Right lobe of liver (tissue), 6 donors: Measurements from ENCODE around the gene CCSER1. TPM values are rescaled to one million over a fixed set of nuclear protein-coding genes. Genes with fewer than 3 reads are reported as not detected.
"Not testable (repeated sequence)": the region's sequence is repeated elsewhere in the genome, so short reads cannot be mapped to it uniquely, and the experiment has no call there.

ENCODE experiments used
- ATAC-seq, 4 donors: fragments of 200-7000 bp; cut with Tn5 transposase; one replicate each; pipeline ENCODE4 v1.9.1; 2020; ENCODE audit warnings: mild to moderate bottlenecking in 4 of 4, moderate library complexity in 4 of 4
- DNase-seq, 3 donors: peaks; one replicate each; pipeline ENCODE4 v3.0.0-alpha.2; 2020
- H3K27ac ChIP-seq, 3 donors: fragments of 200-600 bp; one replicate each; pipeline ENCODE4 v1.8.0; 2022
- H3K27me3 ChIP-seq, 2 donors: fragments of 200-600 bp; one replicate each; pipeline ENCODE4 v1.8.0; 2022
- H3K36me3 ChIP-seq, 4 donors: fragments of 200-600 bp; sonication (generic) in 1 of 4; one replicate each; pipeline versions ENCODE4 v1.5.1 to v1.8.0; 2017 to 2022; ENCODE audit warnings: control low read depth in 1 of 4
- H3K4me1 ChIP-seq, 4 donors: fragments of 200-600 bp; sonication (generic) in 1 of 4; one replicate each; pipeline versions ENCODE4 v1.5.1 to v1.8.0; 2017 to 2022; ENCODE audit warnings: control low read depth in 1 of 4
- H3K4me3 ChIP-seq, 3 donors: fragments of 200-600 bp; one replicate each; pipeline ENCODE4 v1.8.0; 2022
- H3K9me3 ChIP-seq, 4 donors: fragments of 200-600 bp; sonication (generic) in 1 of 4; one replicate each; pipeline versions ENCODE4 v1.5.1 to v1.8.0; 2017 to 2022; ENCODE audit warnings: control low read depth in 1 of 4
- POLR2A ChIP-seq: fragments of 450-650 bp; IDR thresholded peaks from one replicate; pipeline ENCODE4 v1.6.1; 2017; ENCODE audit warnings: antibody characterized with exemption, mild to moderate bottlenecking
- WGBS: methylation state at CpG from one replicate; pipeline ENCODE4 v1.1.6; 2018; ENCODE audit warnings: low coverage, low lambda C conversion rate; ENCODE audit not compliant: insufficient coverage; ENCODE audit errors: missing lambda C conversion rate; 5-methylcytosine and 5-hydroxymethylcytosine counted together
- intact Hi-C, 2 donors: fragments of 100-400 bp; cut with DNase I; formaldehyde crosslinking; loops; one replicate each; pipeline versions ENCODE4 v1.11.2 to v1.14.1; 2022
- total RNA-seq, 6 experiments: library from RNA; depleted of rRNA in 2 of 6; stranded (reverse); fragments of >200 nt in 2 of 6; fragmentation: NEBNext Ultra II Directional in 3 of 6; extraction: Animal tissue kit (Norgen Biotek cat#: 25700) in 3 of 6; gene quantifications; one replicate each; pipeline versions ENCODE4 v1.1.0 to v1.2.4, GENCODE V29; 2016 to 2023
- TF ChIP-seq, protein P1 (sequence below), 4 donors: fragments of 200-600 bp in 3 of 4; fragments of 450-650 bp in 1 of 4; IDR thresholded peaks; one replicate each; pipeline versions ENCODE4 v1.5.1 to v1.8.0; 2016 to 2022; ENCODE audit warnings: antibody characterized with exemption in 4 of 4, mild to moderate bottlenecking in 2 of 4
- donor health status: DM: no; HTN: yes; CAD: no.
- donor health status: DM: no; HTN: no; CAD: no.
- donor health status: DM: no; HTN: no; CAD: no.
- donor health status: DM: no; HTN: yes; CAD: no.
- donor health status: DM: no; HTN: yes; CAD: no.

CCSER1 gene
- total RNA-seq, 6 experiments from 2014 or later = 0.15 to 1.00 (median 0.65) TPM

DNA sequence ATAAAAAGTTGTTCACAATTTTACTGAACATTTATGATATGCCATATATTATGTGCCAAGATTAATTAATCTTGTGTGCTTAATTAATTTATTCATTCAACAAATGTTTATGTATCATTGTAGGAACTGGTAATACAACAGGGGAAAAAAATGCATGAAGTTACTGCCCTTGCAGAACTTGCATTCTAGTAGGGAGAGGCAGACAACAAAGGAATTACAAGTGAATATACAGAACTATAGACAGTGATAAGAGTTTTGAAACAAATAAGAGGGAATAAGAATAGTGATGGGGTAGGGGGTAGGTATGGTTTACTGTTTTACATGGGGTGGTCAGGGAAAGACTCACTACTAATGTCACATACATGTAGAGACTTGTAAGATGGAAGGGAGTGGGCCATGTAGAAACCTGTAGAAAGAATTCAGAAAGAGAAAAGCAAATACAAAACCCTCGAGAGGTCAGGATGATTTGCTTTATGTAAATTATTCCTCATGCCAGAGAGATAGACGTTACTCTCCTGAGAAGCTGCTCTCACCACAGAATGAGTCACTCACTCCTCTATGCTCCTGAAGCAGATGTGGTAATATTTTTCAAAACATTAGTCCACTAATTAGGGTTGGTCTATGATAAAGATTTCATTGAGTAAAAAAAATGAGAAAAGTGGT lies 1321.6 kb downstream of the CCSER1 start:
- Histone ChIP-seq H3K4me1 (no peaks in the 10 kb centered on the region), H3K27me3 (no peaks in the 10 kb centered on the region), H3K27ac (no peak overlapping the region), H3K4me3 (no peak overlapping the region), H3K9me3 (no peaks in the 10 kb centered on the region), H3K36me3 (no peaks in the 10 kb centered on the region)
- DNase-seq = no peak
- TF ChIP-seq, protein P1, sequence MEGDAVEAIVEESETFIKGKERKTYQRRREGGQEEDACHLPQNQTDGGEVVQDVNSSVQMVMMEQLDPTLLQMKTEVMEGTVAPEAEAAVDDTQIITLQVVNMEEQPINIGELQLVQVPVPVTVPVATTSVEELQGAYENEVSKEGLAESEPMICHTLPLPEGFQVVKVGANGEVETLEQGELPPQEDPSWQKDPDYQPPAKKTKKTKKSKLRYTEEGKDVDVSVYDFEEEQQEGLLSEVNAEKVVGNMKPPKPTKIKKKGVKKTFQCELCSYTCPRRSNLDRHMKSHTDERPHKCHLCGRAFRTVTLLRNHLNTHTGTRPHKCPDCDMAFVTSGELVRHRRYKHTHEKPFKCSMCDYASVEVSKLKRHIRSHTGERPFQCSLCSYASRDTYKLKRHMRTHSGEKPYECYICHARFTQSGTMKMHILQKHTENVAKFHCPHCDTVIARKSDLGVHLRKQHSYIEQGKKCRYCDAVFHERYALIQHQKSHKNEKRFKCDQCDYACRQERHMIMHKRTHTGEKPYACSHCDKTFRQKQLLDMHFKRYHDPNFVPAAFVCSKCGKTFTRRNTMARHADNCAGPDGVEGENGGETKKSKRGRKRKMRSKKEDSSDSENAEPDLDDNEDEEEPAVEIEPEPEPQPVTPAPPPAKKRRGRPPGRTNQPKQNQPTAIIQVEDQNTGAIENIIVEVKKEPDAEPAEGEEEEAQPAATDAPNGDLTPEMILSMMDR (IDR thresholded peaks at IDR 0.05) = no peak
- TF ChIP-seq POLR2A = no peak
- intact Hi-C loops = no loop called here
- ATAC-seq = no peak
- 0% methylated on average over 2 of the region's 2 CpGs for WGBS

GRCh38 chr4:91454111-91454510 lies 1326.9 kb downstream of the CCSER1 start:
- intact Hi-C loops = no loop called here

DNA sequence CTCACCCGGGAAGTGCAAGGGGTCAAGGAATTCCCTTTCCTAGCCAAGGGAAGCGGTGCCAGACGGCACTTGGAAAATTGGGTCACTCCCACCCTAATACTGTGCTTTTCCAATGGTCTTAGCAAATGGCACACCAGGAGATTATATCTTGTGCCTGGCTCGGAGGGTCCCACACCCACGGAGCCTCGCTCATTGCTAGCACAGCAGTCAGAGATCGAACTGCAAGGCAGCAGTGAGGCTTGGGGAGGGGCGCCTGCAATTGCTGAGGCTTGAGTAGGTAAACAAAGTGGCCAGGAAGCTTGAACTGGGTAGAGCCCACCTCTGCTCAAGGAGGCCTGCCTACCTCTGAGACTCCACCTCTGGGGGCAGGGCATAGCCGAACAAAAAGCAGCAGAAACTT lies 1335.4 kb downstream of the CCSER1 start:
- intact Hi-C loops, H3K27ac ChIP-seq, ATAC-seq, H3K9me3 ChIP-seq, H3K36me3 ChIP-seq, H3K4me1 ChIP-seq, DNase-seq, H3K4me3 ChIP-seq, H3K27me3 ChIP-seq: not testable (repeated sequence)
- 93% methylated on average over 3 of the region's 9 CpGs for WGBS

More at GRCh38 chr4:91454111-91454510, 1326.9 kb downstream of the CCSER1 start:
- no peaks in the 10 kb centered on the region for H3K4me1 ChIP-seq
- H3K36me3 ChIP-seq = no peaks in the 10 kb centered on the region
- 28% methylated on average over 4 of the region's 4 CpGs for WGBS
- no peak overlapping the region for H3K27ac ChIP-seq
- ATAC-seq = no peak
- TF ChIP-seq POLR2A = no peak
- TF ChIP-seq, protein P1 (IDR thresholded peaks at IDR 0.05) = no peak
- no peaks in the 10 kb centered on the region for H3K27me3 ChIP-seq
- no peak overlapping the region for H3K4me3 ChIP-seq
- H3K9me3 ChIP-seq = no peaks in the 10 kb centered on the region
- DNase-seq = no peak

DNA sequence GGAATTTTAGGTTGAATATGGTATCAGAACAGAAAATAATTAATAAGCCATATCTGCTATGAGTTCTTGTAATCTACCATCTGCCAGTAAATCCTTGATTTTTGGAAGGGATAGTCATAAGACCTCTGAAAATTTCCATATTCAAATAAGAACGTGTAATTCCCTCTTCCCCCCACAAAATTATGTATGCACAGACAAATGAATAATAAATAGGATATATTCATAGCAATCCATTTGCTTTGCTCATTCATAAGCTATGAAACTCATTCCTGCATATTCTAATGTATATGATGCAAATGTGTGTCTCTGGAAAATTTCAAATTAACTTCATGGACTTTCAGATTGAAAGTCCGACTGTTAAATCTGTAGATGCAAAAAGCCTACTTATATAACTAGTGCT lies 1343.5 kb downstream of the CCSER1 start:
- intact Hi-C loops = no loop called here
- Histone ChIP-seq H3K4me1 (no peaks in the 10 kb centered on the region), H3K27me3 (no peaks in the 10 kb centered on the region), H3K4me3 (no peak overlapping the region), H3K9me3 (no peaks in the 10 kb centered on the region), H3K27ac (no peak overlapping the region), H3K36me3 (no peaks in the 10 kb centered on the region)
- DNase-seq = no peak
- no peak for ATAC-seq
- TF ChIP-seq, protein P1 (IDR thresholded peaks at IDR 0.05) = no peak
- no peak for TF ChIP-seq POLR2A
- WGBS = 48% methylated on average over 2 of the region's 2 CpGs

DNA sequence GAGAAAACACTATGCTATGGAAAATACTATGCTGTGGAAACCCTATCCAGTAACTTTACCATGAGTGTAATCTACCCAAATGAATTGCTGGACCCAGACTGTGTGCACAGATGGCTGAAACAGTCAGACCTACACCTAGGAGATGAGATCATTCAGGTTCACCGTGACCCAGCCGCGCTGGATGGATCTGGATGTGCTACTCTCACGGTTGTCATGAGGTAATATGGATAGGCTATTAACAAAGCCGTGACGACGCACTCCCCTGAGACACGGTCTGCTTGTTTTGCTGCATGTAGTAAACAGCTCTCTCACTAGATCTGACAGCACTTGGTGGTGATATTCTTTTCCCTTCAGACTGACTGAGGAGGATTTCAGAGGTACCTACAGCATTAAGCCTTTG lies 1344.1 kb downstream of the CCSER1 start:
- intact Hi-C loops = no loop called here
- H3K27me3 ChIP-seq = no peaks in the 10 kb centered on the region
- no peaks in the 10 kb centered on the region for H3K9me3 ChIP-seq
- 100% methylated on average over 1 of the region's 8 CpGs for WGBS
- H3K27ac ChIP-seq = no peak overlapping the region
- no peaks in the 10 kb centered on the region for H3K36me3 ChIP-seq
- no peak for DNase-seq
- no peak overlapping the region for H3K4me3 ChIP-seq
- no peaks in the 10 kb centered on the region for H3K4me1 ChIP-seq
- no peak for ATAC-seq
- no peak for TF ChIP-seq POLR2A
- TF ChIP-seq, protein P1 (IDR thresholded peaks at IDR 0.05) = no peak
